ENCODE results near the gene TRAF3IP3. TPM values are rescaled to one million over a fixed set of nuclear protein-coding genes. Genes with fewer than 3 reads are reported as not detected.

The TRAF3IP3 gene
- total RNA-seq, 1 experiment from 2014 or later = not detected

DNA sequence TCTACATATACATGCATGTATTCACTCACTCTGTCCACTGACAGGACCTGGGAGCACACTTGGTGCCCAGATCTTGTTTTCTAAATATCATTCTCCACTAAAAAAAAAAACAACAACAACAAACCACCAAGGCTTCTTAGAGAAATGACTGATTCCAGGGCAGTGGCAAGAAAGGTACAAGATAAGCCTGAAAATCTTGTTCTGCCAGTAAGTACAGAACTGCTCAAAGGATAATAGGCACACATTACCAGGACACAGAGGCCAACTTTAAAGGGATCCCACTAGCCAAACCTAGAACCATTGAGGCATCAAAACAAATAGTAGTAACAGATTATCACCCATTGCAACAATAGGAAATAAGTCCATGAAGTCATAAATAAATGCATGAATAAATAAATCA, 40.5 kb upstream of the TRAF3IP3 start:
- no peak for DNase-seq
- H2BK12ac ChIP-seq (ENCODE audit: insufficient read length, low read depth, low read length) = no peak overlapping the region
- no peak overlapping the region for H2AK5ac ChIP-seq (ENCODE audit: insufficient read length, low read length)
- Mint-ChIP-seq H3K27ac (no peak overlapping the region), H3K4me1 (no peaks in the 10 kb centered on the region), H3K27me3 (ENCODE audit: low read depth) (peaks cover 6% of the 10 kb centered on the region; the same call in 1 of the 2 replicates), H3K4me3 (no peak overlapping the region), H3K36me3 (ENCODE audit: insufficient read depth in 1 of 3, low read depth in 3 of 3) (no peaks in the 10 kb centered on the region), H3K9me3 (no peaks in the 10 kb centered on the region)
- H4K20me1 ChIP-seq (ENCODE audit: control insufficient read depth, insufficient read depth, insufficient read length) = no peaks in the 10 kb centered on the region
- H2BK5ac ChIP-seq (ENCODE audit: insufficient read length, low read length) = no peak overlapping the region
- no peak overlapping the region for H4K5ac ChIP-seq (ENCODE audit: insufficient read length, low read depth, low read length)
- no peaks in the 10 kb centered on the region for H3K23me2 ChIP-seq (ENCODE audit: insufficient read length, low read depth, low read length, poor library complexity, severe bottlenecking)
- H3K79me2 ChIP-seq (ENCODE audit: insufficient read depth, low read length) = no peaks in the 10 kb centered on the region
- H3K23ac ChIP-seq (ENCODE audit: insufficient read length, low read depth, low read length) = no peak overlapping the region
- no peak overlapping the region for H3K14ac ChIP-seq (ENCODE audit: insufficient read depth, low read length)
- TF ChIP-seq, protein P1, sequence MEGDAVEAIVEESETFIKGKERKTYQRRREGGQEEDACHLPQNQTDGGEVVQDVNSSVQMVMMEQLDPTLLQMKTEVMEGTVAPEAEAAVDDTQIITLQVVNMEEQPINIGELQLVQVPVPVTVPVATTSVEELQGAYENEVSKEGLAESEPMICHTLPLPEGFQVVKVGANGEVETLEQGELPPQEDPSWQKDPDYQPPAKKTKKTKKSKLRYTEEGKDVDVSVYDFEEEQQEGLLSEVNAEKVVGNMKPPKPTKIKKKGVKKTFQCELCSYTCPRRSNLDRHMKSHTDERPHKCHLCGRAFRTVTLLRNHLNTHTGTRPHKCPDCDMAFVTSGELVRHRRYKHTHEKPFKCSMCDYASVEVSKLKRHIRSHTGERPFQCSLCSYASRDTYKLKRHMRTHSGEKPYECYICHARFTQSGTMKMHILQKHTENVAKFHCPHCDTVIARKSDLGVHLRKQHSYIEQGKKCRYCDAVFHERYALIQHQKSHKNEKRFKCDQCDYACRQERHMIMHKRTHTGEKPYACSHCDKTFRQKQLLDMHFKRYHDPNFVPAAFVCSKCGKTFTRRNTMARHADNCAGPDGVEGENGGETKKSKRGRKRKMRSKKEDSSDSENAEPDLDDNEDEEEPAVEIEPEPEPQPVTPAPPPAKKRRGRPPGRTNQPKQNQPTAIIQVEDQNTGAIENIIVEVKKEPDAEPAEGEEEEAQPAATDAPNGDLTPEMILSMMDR (conservative IDR thresholded peaks at IDR 0.05) = no peak
- no peak overlapping the region for H2BK120ac ChIP-seq (ENCODE audit: low read depth, low read length, poor library complexity, severe bottlenecking)
- H3K4ac ChIP-seq (ENCODE audit: low read depth, low read length) = no peak overlapping the region
- H4K91ac ChIP-seq (ENCODE audit: insufficient read length, low read depth, low read length) = no peak overlapping the region
- no peaks in the 10 kb centered on the region; the same call in 1 of the 2 replicates for H3K4me1 ChIP-seq (ENCODE audit: insufficient read depth, low read length)
- H3K27me3 ChIP-seq (ENCODE audit: insufficient read depth, low read length) = no peaks in the 10 kb centered on the region
- H3K9me3 ChIP-seq (ENCODE audit: control insufficient read depth, low read depth, low read length) = no peaks in the 10 kb centered on the region
- H2BK15ac ChIP-seq (ENCODE audit: low read depth, low read length) = no peak overlapping the region
- no peak overlapping the region for H3K4me2 ChIP-seq (ENCODE audit: insufficient read depth, insufficient read length, low read length)
- no peak overlapping the region for H3K27ac ChIP-seq (ENCODE audit: insufficient read length, low read depth, low read length)
- H3K18ac ChIP-seq (ENCODE audit: insufficient read length, low read depth, low read length) = no peak overlapping the region
- no peak overlapping the region for H3T11ph ChIP-seq (ENCODE audit: low read length)
- no peak overlapping the region for H2BK20ac ChIP-seq (ENCODE audit: low read depth, low read length, poor library complexity, severe bottlenecking)
- H4K8ac ChIP-seq (replicated peaks; ENCODE audit: insufficient read length, low read depth, low read length) = no peak overlapping the region
- H2AFZ ChIP-seq (ENCODE audit: low read length) = no peak overlapping the region
- H3K9ac ChIP-seq (ENCODE audit: extremely low read depth, insufficient read length, low read length) = no peak overlapping the region
- no peaks in the 10 kb centered on the region for H3K79me1 ChIP-seq (ENCODE audit: insufficient read depth, low read depth, low read length, poor library complexity, severe bottlenecking)
- no peak overlapping the region for H3K56ac ChIP-seq (ENCODE audit: insufficient read length, low read depth, low read length)
